K562 (cell line): ENCODE results near the gene WDR49. TPM values are rescaled to one million over a fixed set of nuclear protein-coding genes. Genes with fewer than 3 reads are reported as not detected.

Experiments used
- ATAC-seq: fragments of 200-7000 bp; cut with Tn5 transposase; 3 replicates; pipeline ENCODE4 v1.9.1; 2020; ENCODE audit warnings: moderate library complexity
- BruUV-seq: library from RNA; stranded (reverse); fragments of 400-500 nt; replicated peaks from 2 replicates; lab custom pipeline; 2021; lab: Mats Ljungman, UMichigan
- CTCF ChIA-PET: fragments of 300-600 bp; formaldehyde crosslinking; extraction: SDS; loops from one replicate; lab custom pipeline; 2021; ENCODE audit warnings: low intra/inter-chr PET ratio; lab: Yijun Ruan, JAX
- POLR2A ChIA-PET: fragments of 300-600, 350-650 bp; sonication (Branson Sonifier 250); formaldehyde crosslinking; extraction: SDS; loops from one replicate; lab custom pipeline; 2021; ENCODE audit warnings: antibody characterized with exemption, inconsistent platforms; lab: Yijun Ruan, JAX
- DNase-seq, 4 experiments: peaks; one replicate each; pipeline versions ENCODE4 v3.0.0 to v3.0.0-alpha.2; 2011 to 2018; ENCODE audit warnings: low spot score in 3 of 4, mixed read lengths in 3 of 4; ENCODE audit errors: extremely low read depth in 1 of 4
- FAIRE-seq: peaks from 2 replicates; lab custom pipeline; 2011; peaks lifted over from hg19 to GRCh38; lab: Jason Lieb, UNC
- H2AFZ ChIP-seq: 2 replicates; pipeline ENCODE4 v1.6.0; 2011; ENCODE audit warnings: low read depth, low read length, control low read depth, inconsistent platforms
- H3K27ac ChIP-seq: fragments of 200-600 bp; 3 replicates; pipeline ENCODE4 v1.8.0; 2011; ENCODE audit warnings: low read depth, mild to moderate bottlenecking, control low read depth, inconsistent platforms, low read length, moderate library complexity, mixed read lengths; ENCODE audit errors: extremely low read depth
- H3K27me3 ChIP-seq, 2 experiments: fragments of 300-600 bp in 1 of 2; 2 replicates in 1 of 2; 3 replicates in 1 of 2; pipeline versions ENCODE4 v1.6.0 to v1.8.0; 2011; ENCODE audit warnings: inconsistent platforms in 2 of 2, low read length in 2 of 2, mild to moderate bottlenecking in 1 of 2, mixed read lengths in 1 of 2, moderate library complexity in 1 of 2; ENCODE audit not compliant: control insufficient read depth in 2 of 2, insufficient read depth in 2 of 2
- H3K36me3 ChIP-seq: fragments of 300-600 bp; 3 replicates; pipeline ENCODE4 v1.8.0; 2011; ENCODE audit warnings: mild to moderate bottlenecking, low read length, inconsistent platforms; ENCODE audit not compliant: control insufficient read depth, insufficient read depth
- H3K4me1 ChIP-seq, 2 experiments: fragments of 200-600 bp in 1 of 2; replicated peaks in 1 of 2; 2 replicates in 1 of 2; 3 replicates in 1 of 2; pipeline versions ENCODE4 v1.5.1 to v1.8.0; 2011; ENCODE audit warnings: inconsistent platforms in 2 of 2, low read length in 2 of 2, mild to moderate bottlenecking in 1 of 2, mixed read lengths in 1 of 2, moderate library complexity in 1 of 2; ENCODE audit not compliant: control insufficient read depth in 2 of 2, insufficient read depth in 2 of 2
- H3K4me2 ChIP-seq: 2 replicates; pipeline ENCODE4 v1.6.1; 2011; ENCODE audit warnings: low read length, control low read depth, inconsistent platforms, mixed read lengths; ENCODE audit not compliant: insufficient read depth
- H3K4me3 ChIP-seq: fragments of 200-600 bp; sonication (generic), shearing (Covaris generic); 2 replicates; pipeline ENCODE4 v1.5.1; 2016; ENCODE audit warnings: control low read depth, inconsistent platforms
- H3K79me2 ChIP-seq: fragments of 200-600 bp; 3 replicates; pipeline ENCODE4 v1.8.0; 2011; ENCODE audit warnings: low read length, inconsistent platforms; ENCODE audit not compliant: control insufficient read depth, insufficient read depth
- H3K9ac ChIP-seq, 2 experiments: 2 replicates each; pipeline versions ENCODE4 v1.6.0 to v1.6.1; 2011; ENCODE audit warnings: low read depth in 2 of 2, low read length in 2 of 2, control low read depth in 1 of 2, inconsistent platforms in 1 of 2, mild to moderate bottlenecking in 1 of 2, mixed read lengths in 1 of 2; ENCODE audit not compliant: insufficient read depth in 1 of 2
- H3K9me1 ChIP-seq: one replicate; pipeline ENCODE4 v1.6.0; 2011; ENCODE audit warnings: inconsistent platforms, mild to moderate bottlenecking, low read length, moderate library complexity; ENCODE audit not compliant: control insufficient read depth, insufficient read depth
- H3K9me3 ChIP-seq: replicated peaks from 2 replicates; pipeline ENCODE4 v1.5.1; 2011; ENCODE audit warnings: low read depth, low read length, inconsistent platforms; ENCODE audit not compliant: control insufficient read depth, insufficient read depth
- H4K20me1 ChIP-seq: replicated peaks from 2 replicates; pipeline ENCODE4 v1.6.1; 2011; ENCODE audit warnings: low read length, inconsistent platforms, mixed read lengths; ENCODE audit not compliant: control insufficient read depth, insufficient read depth
- ARID3A ChIP-seq: IDR thresholded peaks from 2 replicates; pipeline ENCODE4 v1.6.1; 2012; ENCODE audit warnings: low read depth, low read length, improper control_type of control experiment, borderline replicate concordance
- ATF3 ChIP-seq, 2 experiments: fragments of 450-650 bp in 1 of 2; sonication (generic) in 1 of 2; formaldehyde crosslinking in 1 of 2; IDR thresholded peaks in 1 of 2; conservative IDR thresholded peaks in 1 of 2; 2 replicates each; pipeline versions ENCODE4 v1.6.1 to v1.8.1; 2016 to 2023; ENCODE audit warnings: mild to moderate bottlenecking in 2 of 2, moderate library complexity in 2 of 2, inconsistent platforms in 1 of 2, missing genetic modification reagents in 1 of 2
- CBX5 ChIP-seq: IDR thresholded peaks from 2 replicates; pipeline ENCODE4 v1.6.1; 2014; ENCODE audit warnings: low read depth, borderline replicate concordance
- CEBPB ChIP-seq: fragments of 450-650 bp; IDR thresholded peaks from 2 replicates; pipeline ENCODE4 v1.6.1; 2016; ENCODE audit warnings: missing genetic modification characterization, missing compliant biosample characterization
- CEBPG ChIP-seq, 3 experiments: fragments of 200-800 bp in 1 of 3; sonication (Bioruptor generic) in 1 of 3; sonication (generic) in 1 of 3; formaldehyde crosslinking in 1 of 3; IDR thresholded peaks in 2 of 3; conservative IDR thresholded peaks in 1 of 3; 2 replicates each; pipeline versions ENCODE4 v1.6.1 to v1.8.0; 2016 to 2022; ENCODE audit warnings: missing compliant biosample characterization in 2 of 3, missing genetic modification characterization in 2 of 3, mild to moderate bottlenecking in 1 of 3, missing genetic modification reagents in 1 of 3
- CTCF ChIP-seq, 3 experiments: IDR thresholded peaks in 2 of 3; conservative IDR thresholded peaks in 1 of 3; 2 replicates each; pipeline ENCODE4 v1.5.1; 2011 to 2012; ENCODE audit warnings: low read length in 3 of 3, mild to moderate bottlenecking in 3 of 3, control low read depth in 2 of 3, improper control_type of control experiment in 1 of 3, inconsistent platforms in 1 of 3, low read depth in 1 of 3, mixed read lengths in 1 of 3, moderate library complexity in 1 of 3; ENCODE audit not compliant: insufficient read depth in 2 of 3
- CTCFL ChIP-seq: IDR thresholded peaks from 2 replicates; pipeline ENCODE4 v1.6.1; 2011; ENCODE audit warnings: borderline replicate concordance, low read depth, mild to moderate bottlenecking, moderate library complexity, low read length; ENCODE audit not compliant: insufficient read depth, poor library complexity, severe bottlenecking
- GATA2 ChIP-seq: sonication (generic); formaldehyde crosslinking; IDR thresholded peaks from 2 replicates; pipeline ENCODE4 v1.4.0; 2020; ENCODE audit warnings: mild to moderate bottlenecking, missing genetic modification reagents
- NCOA6 ChIP-seq: fragments of 450-650 bp; IDR thresholded peaks from 2 replicates; pipeline ENCODE4 v1.6.1; 2017; ENCODE audit warnings: mild to moderate bottlenecking
- POLR2H ChIP-seq: IDR thresholded peaks from 2 replicates; pipeline ENCODE4 v1.6.1; 2016; ENCODE audit warnings: missing genetic modification characterization, low read depth, mild to moderate bottlenecking, control low read depth, missing compliant biosample characterization, moderate library complexity
- RAD21 ChIP-seq, 2 experiments: fragments of 250-450 bp in 1 of 2; fragments of 450-650 bp in 1 of 2; sonication (Bioruptor Pico) in 1 of 2; formaldehyde crosslinking in 1 of 2; IDR thresholded peaks in 1 of 2; conservative IDR thresholded peaks in 1 of 2; 2 replicates each; pipeline versions ENCODE4 v1.4.0 to v1.8.0; 2020 to 2022; ENCODE audit warnings: mild to moderate bottlenecking in 2 of 2, moderate library complexity in 1 of 2
- in situ Hi-C: fragments of 300-500 bp; cut with MboI; formaldehyde crosslinking; loops from 4 replicates; pipeline ENCODE4 v1.15.0; 2018; ENCODE audit warnings: inconsistent platforms, mixed read lengths
- intact Hi-C: fragments of 100-400 bp; cut with micrococcal nuclease; formaldehyde crosslinking; loops from 2 replicates; pipeline ENCODE4 v1.14.2; 2022
- polyA plus RNA-seq, 8 experiments: library from polyadenylated mRNA; depleted of rRNA in 4 of 8; stranded (reverse) in 5 of 8; unstranded in 3 of 8; fragments of >200 nt; fragmentation: Nextera tagmentation in 2 of 8; fragmentation: Illumina TruSeq in 1 of 8; extraction: Ambion mirVana in 2 of 8; extraction: Trizol in 1 of 8; gene quantifications; 2 replicates each; pipeline versions ENCODE4 v1.2.1 to v1.2.3, GENCODE V29; 2011 to 2014; ENCODE audit warnings: inconsistent platforms in 1 of 8, missing spikeins in 1 of 8
- total RNA-seq, 7 experiments: library from RNA; depleted of rRNA in 6 of 7; stranded (reverse); fragments of >200 nt in 6 of 7; fragmentation: Illumina TruSeq in 2 of 7; extraction: Trizol in 2 of 7; gene quantifications; 2 replicates each; pipeline versions ENCODE4 v1.2.1 to v1.2.3, GENCODE V29; 2011 to 2021; ENCODE audit warnings: low replicate concordance in 1 of 7

Gene WDR49
- total and polyA plus RNA-seq, 9 of the 15 experiments (the other 6 are each of a cell fraction or from before 2014, with no cell fraction given) = not detected

- CTCF ChIA-PET = interaction anchor here (1.2 kb wide), 1 partner anchor 100 kb away, joined by 3 read pairs; no protein-coding TSS in a partner anchor
- H3K27ac ChIP-seq = no peak overlapping the region
- peaks cover 5% of the 10 kb centered on the region; the same call in 2 of the 3 replicates for H3K79me2 ChIP-seq
- in situ Hi-C loops = no loop called here
- ATAC-seq (peak; percentile 79), FAIRE-seq (no peak), DNase-seq (peak; percentile 39 to 78 (median 44))
- H2AFZ ChIP-seq = no peak overlapping the region
- intact Hi-C loops = loop anchor here (10.0 kb wide), 1 partner anchor 300 kb away; the partner anchor contains the start of gene ZBBX
- POLR2A ChIA-PET = interaction anchor here (0.6 kb wide), 1 partner anchor 15 kb away, joined by 3 read pairs; no protein-coding TSS in a partner anchor
- no peaks in the 10 kb centered on the region for H4K20me1 ChIP-seq
- H3K9me1 ChIP-seq = no peaks in the 10 kb centered on the region
- H3K4me1 ChIP-seq = no peaks in the 10 kb centered on the region
- no peak overlapping the region for H3K9ac ChIP-seq
- no TSS peak for BruUV-seq
- H3K27me3 ChIP-seq = no peaks in the 10 kb centered on the region
- no peaks in the 10 kb centered on the region for H3K9me3 ChIP-seq
- H3K4me2 ChIP-seq = no peak overlapping the region
- H3K4me3 ChIP-seq = no peak overlapping the region
- peaks cover 88% of the 10 kb centered on the region for H3K36me3 ChIP-seq
- peak; percentile 76 for TF ChIP-seq CEBPB (tag)
- peak; percentile 85 for TF ChIP-seq ATF3 (IDR thresholded peaks at IDR 0.05)
- TF ChIP-seq ATF3 (CRISPR knock-in tag; conservative IDR thresholded peaks at IDR 0.05) = no peak
- no peak for TF ChIP-seq NCOA6
- peak; percentile 16; the same call in 1 of the 2 replicates for TF ChIP-seq POLR2H (tag)
- TF ChIP-seq GATA2 (CRISPR knock-in tag) = no peak
- TF ChIP-seq CBX5 = no peak
- peak; percentile 46; the same call in 1 of the 2 replicates for TF ChIP-seq CEBPG (CRISPR knock-in tag; IDR thresholded peaks at IDR 0.05)
- peak; percentile 76 to 91 for TF ChIP-seq CEBPG (tag; conservative IDR thresholded peaks at IDR 0.05 in 1 of 2, IDR thresholded peaks at IDR 0.05 in 1 of 2)
- TF ChIP-seq RAD21 (CRISPR knock-in tag; conservative IDR thresholded peaks at IDR 0.05 in 1 of 2, IDR thresholded peaks at IDR 0.05 in 1 of 2) = peak; percentile 42 to 45
- TF ChIP-seq CTCF (IDR thresholded peaks at IDR 0.05 in 2 of 3, conservative IDR thresholded peaks at IDR 0.05 in 1 of 3; ENCODE audit: insufficient read depth in 2 of 3, low read depth in 1 of 3, low read length in 3 of 3) = peak; percentile 39 to 58 (median 50); a peak in 4 of 6 replicates
- peak; percentile 86; the same call in 1 of the 2 replicates for TF ChIP-seq ARID3A
- peak; percentile 54 for TF ChIP-seq CTCFL
Measured at GRCh38 chr3:167684388-167684993, 30.7 kb upstream of the WDR49 start.
